Measurements from ENCODE around the gene DNAJB4. TPM values are rescaled to one million over a fixed set of nuclear protein-coding genes. Genes with fewer than 3 reads are reported as not detected.

Gene DNAJB4
- total and polyA plus RNA-seq, 2 donors (not counting 1 experiment from before 2014, with no cell fraction given) = 3.6 to 17.0 TPM

DNA sequence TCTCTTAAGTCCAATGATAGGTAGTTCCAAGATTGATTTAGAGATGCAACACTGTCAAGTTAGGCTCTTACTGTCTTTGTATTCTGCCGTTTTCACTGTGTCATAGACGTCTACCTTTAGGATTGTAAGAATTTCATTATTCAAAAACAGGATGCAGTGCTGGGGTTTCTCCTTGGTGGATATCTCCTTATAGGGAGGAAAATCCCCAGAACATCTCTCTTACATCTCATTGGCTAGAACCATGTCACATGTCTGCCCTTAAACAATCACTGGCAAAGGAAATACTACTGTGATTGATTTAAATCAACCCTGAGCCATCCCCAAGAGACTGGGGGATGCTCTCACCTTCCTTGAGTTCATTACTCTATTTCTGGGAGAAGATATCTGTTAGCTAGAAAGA is 15.0 kb upstream of the DNAJB4 start:
- ChIA-PET POLR2A (no interaction called here), CTCF (no interaction called here)
- no peak for ATAC-seq (ENCODE audit: low read depth)
- no peak overlapping the region for H3K9ac ChIP-seq (ENCODE audit: low read length)
- Mint-ChIP-seq H3K27ac (no peak overlapping the region), H3K4me3 (no peak overlapping the region), H3K4me1 (peaks cover 13% of the 10 kb centered on the region), H3K9me3 (ENCODE audit: insufficient read depth) (no peaks in the 10 kb centered on the region), H3K27me3 (no peaks in the 10 kb centered on the region)
- H3K36me3 ChIP-seq (replicated peaks in 1 of 2; ENCODE audit: control extremely low read depth in 1 of 2, control insufficient read depth in 1 of 2, extremely low read depth in 1 of 2, insufficient read depth in 2 of 2, low read length in 1 of 2) = peaks cover 1 to 2% of the 10 kb centered on the region in 2 experiments
- H4K20me1 ChIP-seq (ENCODE audit: control insufficient read depth, insufficient read depth, low read length, poor library complexity, severe bottlenecking) = no peaks in the 10 kb centered on the region
- H3K4me3 ChIP-seq (ENCODE audit: control extremely low read depth in 1 of 5, extremely low read depth in 1 of 5, insufficient read depth in 1 of 5, low read depth in 2 of 5, low read length in 4 of 5) = no peak overlapping the region
- H2AFZ ChIP-seq (ENCODE audit: insufficient read depth, low read depth, low read length, poor library complexity, severe bottlenecking) = no peak overlapping the region
- no peak for TF ChIP-seq EZH2 (IDR thresholded peaks at IDR 0.05; ENCODE audit: borderline replicate concordance, insufficient read depth, low read depth, low read length, poor library complexity, severe bottlenecking)
- TF ChIP-seq, protein P1, sequence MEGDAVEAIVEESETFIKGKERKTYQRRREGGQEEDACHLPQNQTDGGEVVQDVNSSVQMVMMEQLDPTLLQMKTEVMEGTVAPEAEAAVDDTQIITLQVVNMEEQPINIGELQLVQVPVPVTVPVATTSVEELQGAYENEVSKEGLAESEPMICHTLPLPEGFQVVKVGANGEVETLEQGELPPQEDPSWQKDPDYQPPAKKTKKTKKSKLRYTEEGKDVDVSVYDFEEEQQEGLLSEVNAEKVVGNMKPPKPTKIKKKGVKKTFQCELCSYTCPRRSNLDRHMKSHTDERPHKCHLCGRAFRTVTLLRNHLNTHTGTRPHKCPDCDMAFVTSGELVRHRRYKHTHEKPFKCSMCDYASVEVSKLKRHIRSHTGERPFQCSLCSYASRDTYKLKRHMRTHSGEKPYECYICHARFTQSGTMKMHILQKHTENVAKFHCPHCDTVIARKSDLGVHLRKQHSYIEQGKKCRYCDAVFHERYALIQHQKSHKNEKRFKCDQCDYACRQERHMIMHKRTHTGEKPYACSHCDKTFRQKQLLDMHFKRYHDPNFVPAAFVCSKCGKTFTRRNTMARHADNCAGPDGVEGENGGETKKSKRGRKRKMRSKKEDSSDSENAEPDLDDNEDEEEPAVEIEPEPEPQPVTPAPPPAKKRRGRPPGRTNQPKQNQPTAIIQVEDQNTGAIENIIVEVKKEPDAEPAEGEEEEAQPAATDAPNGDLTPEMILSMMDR (IDR thresholded peaks at IDR 0.05) = no peak
- H3K27ac ChIP-seq (ENCODE audit: low read length in 2 of 2) = no peak overlapping the region
- no CpG with 5 or more reads among the region's 2 CpGs for WGBS (ENCODE audit: insufficient coverage)
- no peaks in the 10 kb centered on the region for H3K9me3 ChIP-seq (ENCODE audit: control extremely low read depth in 1 of 3, control insufficient read depth in 2 of 3, insufficient read depth in 1 of 3, low read length in 2 of 3)
- intact Hi-C loops (cut with micrococcal nuclease) = no loop called here
- DNase-seq = no peak
- peaks cover 42% of the 10 kb centered on the region for H3K79me2 ChIP-seq (ENCODE audit: control insufficient read depth, insufficient read depth, low read length)
- H3K4me1 ChIP-seq (ENCODE audit: control insufficient read depth in 2 of 2, insufficient read depth in 2 of 2, low read length in 2 of 2) = no peaks in the 10 kb centered on the region
- H3K4me2 ChIP-seq (replicated peaks; ENCODE audit: low read depth, low read length, poor library complexity, severe bottlenecking) = no peak overlapping the region
- no peaks in the 10 kb centered on the region for H3K27me3 ChIP-seq (replicated peaks in 1 of 4; ENCODE audit: control extremely low read depth in 1 of 4, control insufficient read depth in 3 of 4, insufficient read depth in 4 of 4, low read length in 3 of 4)

DNA sequence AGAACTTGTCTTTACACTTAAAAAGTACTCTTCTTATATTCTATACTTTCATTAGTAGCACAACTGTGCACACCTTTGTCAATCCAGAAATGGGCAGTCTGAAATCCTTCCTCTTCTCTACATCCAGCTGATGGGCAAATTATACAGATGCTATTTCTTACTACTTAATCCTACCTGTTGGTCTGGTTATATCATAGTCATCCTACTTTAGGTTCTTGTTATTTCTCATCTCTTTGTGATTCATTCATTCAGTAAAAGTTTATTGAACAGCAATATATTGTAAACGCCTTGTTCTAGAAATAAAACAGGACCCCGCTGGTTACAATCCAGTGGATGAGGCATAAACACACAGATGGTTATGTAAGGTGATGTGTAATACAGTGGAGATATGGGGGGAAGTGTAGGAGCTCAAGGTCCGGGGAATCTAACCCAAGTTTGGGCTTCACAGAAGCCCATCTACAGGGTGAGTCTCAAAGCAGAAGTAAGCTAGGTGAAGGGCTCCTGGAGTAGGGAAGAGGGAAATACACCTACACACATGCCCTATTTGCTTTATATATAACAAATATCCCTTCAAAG is 14.0 kb upstream of the DNAJB4 start:
- no peaks in the 10 kb centered on the region for H3K4me1 ChIP-seq (ENCODE audit: control insufficient read depth in 2 of 2, insufficient read depth in 2 of 2, low read length in 2 of 2)
- DNase-seq (no peak), ATAC-seq (ENCODE audit: low read depth) (no peak)
- Mint-ChIP-seq H3K27ac (no peak overlapping the region), H3K27me3 (no peaks in the 10 kb centered on the region), H3K4me3 (no peak overlapping the region), H3K4me1 (peaks cover 13% of the 10 kb centered on the region), H3K9me3 (ENCODE audit: insufficient read depth) (no peaks in the 10 kb centered on the region)
- no peak overlapping the region for H3K4me2 ChIP-seq (replicated peaks; ENCODE audit: low read depth, low read length, poor library complexity, severe bottlenecking)
- ChIA-PET POLR2A (no interaction called here), CTCF (no interaction called here)
- H3K27ac ChIP-seq (ENCODE audit: low read length in 2 of 2) = no peak overlapping the region
- H3K9ac ChIP-seq (ENCODE audit: low read length) = no peak overlapping the region
- no peaks in the 10 kb centered on the region for H3K9me3 ChIP-seq (ENCODE audit: control extremely low read depth in 1 of 3, control insufficient read depth in 2 of 3, insufficient read depth in 1 of 3, low read length in 2 of 3)
- H4K20me1 ChIP-seq (ENCODE audit: control insufficient read depth, insufficient read depth, low read length, poor library complexity, severe bottlenecking) = no peaks in the 10 kb centered on the region
- TF ChIP-seq, protein P1 (IDR thresholded peaks at IDR 0.05) = no peak
- TF ChIP-seq EZH2 (IDR thresholded peaks at IDR 0.05; ENCODE audit: borderline replicate concordance, insufficient read depth, low read depth, low read length, poor library complexity, severe bottlenecking) = no peak
- no peak overlapping the region for H2AFZ ChIP-seq (ENCODE audit: insufficient read depth, low read depth, low read length, poor library complexity, severe bottlenecking)
- WGBS (ENCODE audit: insufficient coverage) = 82% methylated on average over 2 of the region's 3 CpGs
- H3K27me3 ChIP-seq (replicated peaks in 1 of 4; ENCODE audit: control extremely low read depth in 1 of 4, control insufficient read depth in 3 of 4, insufficient read depth in 4 of 4, low read length in 3 of 4) = no peaks in the 10 kb centered on the region
- H3K4me3 ChIP-seq (ENCODE audit: control extremely low read depth in 1 of 5, extremely low read depth in 1 of 5, insufficient read depth in 1 of 5, low read depth in 2 of 5, low read length in 4 of 5) = no peak overlapping the region
- peaks cover 0 to under 1% of the 10 kb centered on the region in 2 experiments for H3K36me3 ChIP-seq (replicated peaks in 1 of 2; ENCODE audit: control extremely low read depth in 1 of 2, control insufficient read depth in 1 of 2, extremely low read depth in 1 of 2, insufficient read depth in 2 of 2, low read length in 1 of 2)
- H3K79me2 ChIP-seq (ENCODE audit: control insufficient read depth, insufficient read depth, low read length) = peaks cover 50% of the 10 kb centered on the region
- intact Hi-C loops (cut with micrococcal nuclease) = no loop called here

All from B cell (primary cell).